ENCODE measurements around the gene SMIM41.

- TF ChIP-seq, protein P1, sequence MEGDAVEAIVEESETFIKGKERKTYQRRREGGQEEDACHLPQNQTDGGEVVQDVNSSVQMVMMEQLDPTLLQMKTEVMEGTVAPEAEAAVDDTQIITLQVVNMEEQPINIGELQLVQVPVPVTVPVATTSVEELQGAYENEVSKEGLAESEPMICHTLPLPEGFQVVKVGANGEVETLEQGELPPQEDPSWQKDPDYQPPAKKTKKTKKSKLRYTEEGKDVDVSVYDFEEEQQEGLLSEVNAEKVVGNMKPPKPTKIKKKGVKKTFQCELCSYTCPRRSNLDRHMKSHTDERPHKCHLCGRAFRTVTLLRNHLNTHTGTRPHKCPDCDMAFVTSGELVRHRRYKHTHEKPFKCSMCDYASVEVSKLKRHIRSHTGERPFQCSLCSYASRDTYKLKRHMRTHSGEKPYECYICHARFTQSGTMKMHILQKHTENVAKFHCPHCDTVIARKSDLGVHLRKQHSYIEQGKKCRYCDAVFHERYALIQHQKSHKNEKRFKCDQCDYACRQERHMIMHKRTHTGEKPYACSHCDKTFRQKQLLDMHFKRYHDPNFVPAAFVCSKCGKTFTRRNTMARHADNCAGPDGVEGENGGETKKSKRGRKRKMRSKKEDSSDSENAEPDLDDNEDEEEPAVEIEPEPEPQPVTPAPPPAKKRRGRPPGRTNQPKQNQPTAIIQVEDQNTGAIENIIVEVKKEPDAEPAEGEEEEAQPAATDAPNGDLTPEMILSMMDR (conservative IDR thresholded peaks at IDR 0.05; ENCODE audit: low read depth, low read length): no peak
- TF ChIP-seq EZH2 (IDR thresholded peaks at IDR 0.05; ENCODE audit: low read length, unreplicated experiment): no peak
- no peak for TF ChIP-seq EZH2phosphoT487 (IDR thresholded peaks at IDR 0.05; ENCODE audit: borderline replicate concordance, low read length)
These were observed 6.2 kb downstream of the SMIM41 start for GRCh38 chr12:52085682-52086180.

All from PC-3 (cell line).